Panc1 (cell line): ENCODE data around the gene ADARB2. TPM values are rescaled to one million over a fixed set of nuclear protein-coding genes. Genes with fewer than 3 reads are reported as not detected.

ENCODE experiments used
- ATAC-seq: fragments of 200-7000 bp; cut with Tn5 transposase; 2 replicates; pipeline ENCODE4 v1.9.1; 2020; ENCODE audit warnings: mild to moderate bottlenecking, moderate library complexity
- BruUV-seq: library from RNA; stranded (reverse); fragments of 400-500 nt; replicated peaks from 2 replicates; lab custom pipeline; 2021; lab: Mats Ljungman, UMichigan
- CTCF ChIA-PET: fragments of 300-600 bp; sonication (Branson Sonifier 250); formaldehyde crosslinking; loops from one replicate; lab custom pipeline; 2022; ENCODE audit warnings: antibody characterized with exemption; lab: Charles Lee
- POLR2A ChIA-PET: fragments of 300-600 bp; sonication (Branson Sonifier 250); formaldehyde crosslinking; loops from one replicate; lab custom pipeline; 2022; ENCODE audit warnings: antibody characterized with exemption; lab: Charles Lee
- DNase-seq: peaks from one replicate; pipeline ENCODE4 v3.0.0-alpha.2; 2010; ENCODE audit warnings: low read depth, low spot score
- H3K27ac ChIP-seq: 2 replicates; pipeline ENCODE4 v1.5.1; 2011; ENCODE audit warnings: mild to moderate bottlenecking, low read length, inconsistent platforms
- H3K27me3 ChIP-seq: fragments of 200-500 bp; sonication (Bioruptor generic); 2 replicates; pipeline ENCODE4 v1.6.0; 2014; ENCODE audit warnings: low read length, inconsistent platforms; ENCODE audit not compliant: control insufficient read depth, insufficient read depth
- H3K36me3 ChIP-seq: fragments of 200-500 bp; sonication (Bioruptor generic); 2 replicates; pipeline ENCODE4 v1.5.1; 2014; ENCODE audit warnings: inconsistent platforms, mild to moderate bottlenecking, low read length, moderate library complexity; ENCODE audit not compliant: control insufficient read depth, insufficient read depth
- H3K4me1 ChIP-seq: 2 replicates; pipeline ENCODE4 v1.5.1; 2011; ENCODE audit warnings: inconsistent platforms, mild to moderate bottlenecking, low read length, moderate library complexity; ENCODE audit not compliant: control insufficient read depth, insufficient read depth
- H3K4me3 ChIP-seq, 2 experiments: 2 replicates each; pipeline ENCODE4 v1.5.1; 2011 to 2012; ENCODE audit warnings: low read depth in 2 of 2, low read length in 2 of 2, mild to moderate bottlenecking in 2 of 2, inconsistent platforms in 1 of 2, moderate library complexity in 1 of 2
- H3K9me3 ChIP-seq: fragments of 200-500 bp; sonication (Bioruptor generic); 2 replicates; pipeline ENCODE4 v1.5.1; 2014; ENCODE audit warnings: low read depth, mild to moderate bottlenecking, inconsistent platforms, low read length, moderate library complexity; ENCODE audit not compliant: control insufficient read depth, insufficient read depth
- POLR2AphosphoS5 ChIP-seq: IDR thresholded peaks from 2 replicates; pipeline ENCODE4 v1.6.1; 2012; ENCODE audit warnings: mild to moderate bottlenecking, low read depth, low read length, moderate library complexity
- SIN3A ChIP-seq: IDR thresholded peaks from 2 replicates; pipeline ENCODE4 v1.6.1; 2012; ENCODE audit warnings: low read depth, mild to moderate bottlenecking, low read length, moderate library complexity, borderline replicate concordance; ENCODE audit not compliant: insufficient read depth
- TCF7L2 ChIP-seq: IDR thresholded peaks from 2 replicates; pipeline ENCODE4 v1.6.1; 2011; ENCODE audit warnings: mild to moderate bottlenecking, low read depth, low read length, inconsistent platforms
- in situ Hi-C: cut with HindIII; loops from 2 replicates; pipeline ENCODE4 v1.10.0; 2016; ENCODE audit warnings: low sequenced_read_pairs, low pct_unique_long_range_greater_than_20kb
- intact Hi-C: fragments of 100-400 bp; cut with micrococcal nuclease; formaldehyde crosslinking; loops from one replicate; pipeline ENCODE4 v1.10.0; 2022; ENCODE audit not compliant: unreplicated experiment
- total RNA-seq: library from RNA; stranded (reverse); gene quantifications from one replicate; pipeline ENCODE4 v1.2.1, GENCODE V29; 2021; ENCODE audit not compliant: unreplicated experiment
- TF ChIP-seq, protein P1 (sequence below), 2 experiments: IDR thresholded peaks; 2 replicates each; pipeline ENCODE4 v1.6.1; 2011 to 2012; ENCODE audit warnings: low read depth in 2 of 2, control low read depth in 1 of 2, low read length in 1 of 2, mild to moderate bottlenecking in 1 of 2, moderate library complexity in 1 of 2; ENCODE audit not compliant: insufficient read depth in 1 of 2
- TF ChIP-seq, protein P2 (sequence below): fragments of 450-650 bp; IDR thresholded peaks from 2 replicates; pipeline ENCODE4 v1.5.1; 2017; ENCODE audit warnings: mild to moderate bottlenecking

ADARB2 gene
- total RNA-seq, 1 experiment from 2014 or later = 0.31 TPM

DNA sequence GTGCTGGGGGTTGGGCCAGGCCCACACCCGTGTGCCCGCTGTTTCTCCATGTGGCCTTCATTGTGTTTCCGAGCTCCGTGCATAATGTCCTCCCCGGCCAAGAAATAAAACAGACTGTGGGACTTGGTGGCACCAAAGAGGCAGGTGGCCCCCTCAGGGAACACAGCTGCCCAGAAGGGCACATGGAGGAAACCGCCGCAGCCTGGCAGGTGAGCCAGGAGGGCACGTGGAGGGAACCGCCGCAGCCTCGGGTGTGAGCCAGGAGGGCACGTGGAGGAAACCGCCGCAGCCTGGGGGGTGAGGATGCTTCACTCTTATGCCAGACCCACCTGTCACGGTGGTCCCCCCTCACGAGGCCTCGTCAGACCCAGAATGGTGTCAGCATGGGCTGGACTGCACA, 392.5 kb downstream of the ADARB2 start:
- ChIA-PET CTCF (no interaction called here), POLR2A (no interaction called here)
- no peaks in the 10 kb centered on the region for H3K36me3 ChIP-seq
- intact Hi-C loops (no loop called here), in situ Hi-C loops (no loop called here)
- no TSS peak for BruUV-seq
- TF ChIP-seq, protein P1, sequence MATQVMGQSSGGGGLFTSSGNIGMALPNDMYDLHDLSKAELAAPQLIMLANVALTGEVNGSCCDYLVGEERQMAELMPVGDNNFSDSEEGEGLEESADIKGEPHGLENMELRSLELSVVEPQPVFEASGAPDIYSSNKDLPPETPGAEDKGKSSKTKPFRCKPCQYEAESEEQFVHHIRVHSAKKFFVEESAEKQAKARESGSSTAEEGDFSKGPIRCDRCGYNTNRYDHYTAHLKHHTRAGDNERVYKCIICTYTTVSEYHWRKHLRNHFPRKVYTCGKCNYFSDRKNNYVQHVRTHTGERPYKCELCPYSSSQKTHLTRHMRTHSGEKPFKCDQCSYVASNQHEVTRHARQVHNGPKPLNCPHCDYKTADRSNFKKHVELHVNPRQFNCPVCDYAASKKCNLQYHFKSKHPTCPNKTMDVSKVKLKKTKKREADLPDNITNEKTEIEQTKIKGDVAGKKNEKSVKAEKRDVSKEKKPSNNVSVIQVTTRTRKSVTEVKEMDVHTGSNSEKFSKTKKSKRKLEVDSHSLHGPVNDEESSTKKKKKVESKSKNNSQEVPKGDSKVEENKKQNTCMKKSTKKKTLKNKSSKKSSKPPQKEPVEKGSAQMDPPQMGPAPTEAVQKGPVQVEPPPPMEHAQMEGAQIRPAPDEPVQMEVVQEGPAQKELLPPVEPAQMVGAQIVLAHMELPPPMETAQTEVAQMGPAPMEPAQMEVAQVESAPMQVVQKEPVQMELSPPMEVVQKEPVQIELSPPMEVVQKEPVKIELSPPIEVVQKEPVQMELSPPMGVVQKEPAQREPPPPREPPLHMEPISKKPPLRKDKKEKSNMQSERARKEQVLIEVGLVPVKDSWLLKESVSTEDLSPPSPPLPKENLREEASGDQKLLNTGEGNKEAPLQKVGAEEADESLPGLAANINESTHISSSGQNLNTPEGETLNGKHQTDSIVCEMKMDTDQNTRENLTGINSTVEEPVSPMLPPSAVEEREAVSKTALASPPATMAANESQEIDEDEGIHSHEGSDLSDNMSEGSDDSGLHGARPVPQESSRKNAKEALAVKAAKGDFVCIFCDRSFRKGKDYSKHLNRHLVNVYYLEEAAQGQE (IDR thresholded peaks at IDR 0.05; ENCODE audit: insufficient read depth in 1 of 2, low read depth in 2 of 2, low read length in 1 of 2) = no peak
- TF ChIP-seq SIN3A (no peak), TCF7L2 (no peak), POLR2AphosphoS5 (no peak)
- TF ChIP-seq, protein P2, sequence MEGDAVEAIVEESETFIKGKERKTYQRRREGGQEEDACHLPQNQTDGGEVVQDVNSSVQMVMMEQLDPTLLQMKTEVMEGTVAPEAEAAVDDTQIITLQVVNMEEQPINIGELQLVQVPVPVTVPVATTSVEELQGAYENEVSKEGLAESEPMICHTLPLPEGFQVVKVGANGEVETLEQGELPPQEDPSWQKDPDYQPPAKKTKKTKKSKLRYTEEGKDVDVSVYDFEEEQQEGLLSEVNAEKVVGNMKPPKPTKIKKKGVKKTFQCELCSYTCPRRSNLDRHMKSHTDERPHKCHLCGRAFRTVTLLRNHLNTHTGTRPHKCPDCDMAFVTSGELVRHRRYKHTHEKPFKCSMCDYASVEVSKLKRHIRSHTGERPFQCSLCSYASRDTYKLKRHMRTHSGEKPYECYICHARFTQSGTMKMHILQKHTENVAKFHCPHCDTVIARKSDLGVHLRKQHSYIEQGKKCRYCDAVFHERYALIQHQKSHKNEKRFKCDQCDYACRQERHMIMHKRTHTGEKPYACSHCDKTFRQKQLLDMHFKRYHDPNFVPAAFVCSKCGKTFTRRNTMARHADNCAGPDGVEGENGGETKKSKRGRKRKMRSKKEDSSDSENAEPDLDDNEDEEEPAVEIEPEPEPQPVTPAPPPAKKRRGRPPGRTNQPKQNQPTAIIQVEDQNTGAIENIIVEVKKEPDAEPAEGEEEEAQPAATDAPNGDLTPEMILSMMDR = no peak
- ATAC-seq = no peak
- H3K4me3 ChIP-seq = no peak overlapping the region
- H3K4me1 ChIP-seq = no peaks in the 10 kb centered on the region
- no peak overlapping the region for H3K27ac ChIP-seq
- no peaks in the 10 kb centered on the region for H3K27me3 ChIP-seq
- DNase-seq = no peak
- no peaks in the 10 kb centered on the region for H3K9me3 ChIP-seq

DNA sequence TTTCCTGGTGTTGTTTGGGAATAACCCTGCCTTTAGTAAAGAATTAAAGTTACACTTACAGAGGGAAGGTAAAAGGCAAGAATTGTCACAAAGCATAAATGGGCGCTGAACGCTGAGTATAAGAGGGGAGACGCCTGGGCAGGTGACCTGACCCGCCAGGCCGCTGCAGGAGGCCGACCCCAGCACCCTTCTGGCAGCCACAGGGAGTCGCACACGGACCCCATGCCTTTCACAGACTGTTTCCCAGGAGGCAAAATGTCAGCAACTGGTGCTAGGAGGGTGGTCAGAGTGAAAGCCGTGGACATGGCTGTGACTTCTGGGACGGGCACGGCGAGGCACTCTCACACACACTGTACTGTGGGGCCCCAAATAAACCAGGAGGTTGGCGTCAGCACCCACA, 392.9 kb downstream of the ADARB2 start:
- no peaks in the 10 kb centered on the region for H3K36me3 ChIP-seq
- H3K27ac ChIP-seq = no peak overlapping the region
- DNase-seq (no peak), ATAC-seq (no peak)
- H3K9me3 ChIP-seq = no peaks in the 10 kb centered on the region
- no peaks in the 10 kb centered on the region for H3K27me3 ChIP-seq
- BruUV-seq = no TSS peak
- H3K4me1 ChIP-seq = no peaks in the 10 kb centered on the region
- ChIA-PET CTCF (no interaction called here), POLR2A (no interaction called here)
- H3K4me3 ChIP-seq = no peak overlapping the region
- intact Hi-C loops = no loop called here
- in situ Hi-C loops = no loop called here
- TF ChIP-seq, protein P2 = no peak
- TF ChIP-seq TCF7L2 (no peak), POLR2AphosphoS5 (no peak), SIN3A (no peak)
- TF ChIP-seq, protein P1 (IDR thresholded peaks at IDR 0.05; ENCODE audit: insufficient read depth in 1 of 2, low read depth in 2 of 2, low read length in 1 of 2) = no peak
